Activated B cell treated with CpG ODN at 0.5 μM for 24 hours (primary cell): ENCODE measurements around the gene ERLEC1. TPM values are rescaled to one million over a fixed set of nuclear protein-coding genes. Genes with fewer than 3 reads are reported as not detected.

Experiments
- ATAC-seq: fragments of 200-7000 bp; cut with Tn5 transposase; one replicate; pipeline ENCODE4 v1.10.0; 2021; ENCODE audit warnings: low read depth, mild to moderate bottlenecking, moderate library complexity
- CTCF ChIA-PET: fragments of 350-600 bp; sonication (Branson Sonifier 250); formaldehyde crosslinking; loops from one replicate; lab custom pipeline; 2021; ENCODE audit warnings: antibody characterized with exemption; lab: Charles Lee
- POLR2A ChIA-PET: fragments of 350-600 bp; sonication (Branson Sonifier 250); formaldehyde crosslinking; loops from one replicate; lab custom pipeline; 2021; ENCODE audit warnings: antibody characterized with exemption; lab: Charles Lee
- DNase-seq: peaks from one replicate; pipeline ENCODE4 v3.0.0; 2022
- H3K27ac Mint-ChIP-seq: one replicate; pipeline ENCODE4 v1.8.0; 2020; ENCODE audit warnings: mixed read lengths
- H3K27me3 Mint-ChIP-seq: one replicate; pipeline ENCODE4 v1.8.0; 2021; ENCODE audit warnings: mixed read lengths
- H3K36me3 Mint-ChIP-seq: one replicate; pipeline ENCODE4 v1.8.0; 2021; ENCODE audit warnings: low read depth, mixed read lengths
- H3K4me1 Mint-ChIP-seq: one replicate; pipeline ENCODE4 v1.8.0; 2021; ENCODE audit warnings: mixed read lengths
- H3K4me3 Mint-ChIP-seq: one replicate; pipeline ENCODE4 v1.8.0; 2020; ENCODE audit warnings: mild to moderate bottlenecking, mixed read lengths
- H3K9me3 Mint-ChIP-seq: one replicate; pipeline ENCODE4 v1.8.0; 2020; ENCODE audit warnings: mixed read lengths
- intact Hi-C: fragments of 100-400 bp; cut with micrococcal nuclease; formaldehyde crosslinking; loops from one replicate; pipeline ENCODE4 v1.15.1; 2024
- total RNA-seq: library from RNA; stranded (reverse); gene quantifications from 2 replicates; pipeline ENCODE4 v1.2.3, GENCODE V29; 2022
- TF ChIP-seq, protein P1 (sequence below): fragments of 200-600 bp; IDR thresholded peaks from one replicate; pipeline ENCODE4 v1.8.0; 2022; ENCODE audit warnings: antibody characterized with exemption, mild to moderate bottlenecking

Gene ERLEC1
- total RNA-seq, 1 donor from 2014 or later, result 16.8 TPM

DNA sequence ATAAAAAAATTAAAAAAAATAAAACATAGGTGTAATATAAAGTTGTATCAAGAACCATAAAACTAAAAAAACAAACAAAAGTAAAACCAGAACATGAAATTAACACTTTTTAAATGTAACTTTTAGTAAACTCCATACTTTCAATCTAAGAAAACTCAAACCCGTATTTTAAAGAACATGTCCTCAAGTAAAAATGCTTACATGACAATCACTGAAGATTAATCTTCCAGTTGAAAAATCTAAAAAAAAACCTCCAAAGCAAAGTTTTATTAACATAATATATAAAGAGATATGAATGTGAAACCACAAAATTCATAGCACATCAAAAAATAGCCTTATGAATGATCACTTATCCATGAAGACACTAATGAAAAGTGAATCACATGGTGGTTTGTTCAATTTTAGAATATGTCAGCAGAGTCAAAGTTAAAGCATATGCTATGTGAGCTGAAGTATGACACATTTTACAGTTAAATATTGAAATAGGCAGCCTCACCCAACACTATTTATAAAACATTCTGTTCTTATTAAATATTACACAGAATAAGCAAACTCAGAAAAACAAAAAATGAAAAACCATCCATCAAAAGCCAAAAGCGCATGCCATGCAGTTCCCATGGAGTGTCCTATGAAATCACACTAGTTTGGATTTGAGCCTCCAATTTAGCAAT is 42.3 kb upstream of the ERLEC1 start:
- Mint-ChIP-seq H3K4me3 (no peak overlapping the region), H3K27me3 (no peaks in the 10 kb centered on the region), H3K36me3 (peaks cover 50% of the 10 kb centered on the region), H3K27ac (no peak overlapping the region), H3K4me1 (no peaks in the 10 kb centered on the region), H3K9me3 (no peaks in the 10 kb centered on the region)
- no peak for DNase-seq
- ATAC-seq, result no peak
- TF ChIP-seq, protein P1, sequence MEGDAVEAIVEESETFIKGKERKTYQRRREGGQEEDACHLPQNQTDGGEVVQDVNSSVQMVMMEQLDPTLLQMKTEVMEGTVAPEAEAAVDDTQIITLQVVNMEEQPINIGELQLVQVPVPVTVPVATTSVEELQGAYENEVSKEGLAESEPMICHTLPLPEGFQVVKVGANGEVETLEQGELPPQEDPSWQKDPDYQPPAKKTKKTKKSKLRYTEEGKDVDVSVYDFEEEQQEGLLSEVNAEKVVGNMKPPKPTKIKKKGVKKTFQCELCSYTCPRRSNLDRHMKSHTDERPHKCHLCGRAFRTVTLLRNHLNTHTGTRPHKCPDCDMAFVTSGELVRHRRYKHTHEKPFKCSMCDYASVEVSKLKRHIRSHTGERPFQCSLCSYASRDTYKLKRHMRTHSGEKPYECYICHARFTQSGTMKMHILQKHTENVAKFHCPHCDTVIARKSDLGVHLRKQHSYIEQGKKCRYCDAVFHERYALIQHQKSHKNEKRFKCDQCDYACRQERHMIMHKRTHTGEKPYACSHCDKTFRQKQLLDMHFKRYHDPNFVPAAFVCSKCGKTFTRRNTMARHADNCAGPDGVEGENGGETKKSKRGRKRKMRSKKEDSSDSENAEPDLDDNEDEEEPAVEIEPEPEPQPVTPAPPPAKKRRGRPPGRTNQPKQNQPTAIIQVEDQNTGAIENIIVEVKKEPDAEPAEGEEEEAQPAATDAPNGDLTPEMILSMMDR, result no peak
- intact Hi-C loops, result no loop called here
- POLR2A ChIA-PET, result interaction anchor here (0.6 kb wide), 1 partner anchor 47 kb away, joined by 5 read pairs; no protein-coding TSS in a partner anchor
- CTCF ChIA-PET, result no interaction called here

DNA sequence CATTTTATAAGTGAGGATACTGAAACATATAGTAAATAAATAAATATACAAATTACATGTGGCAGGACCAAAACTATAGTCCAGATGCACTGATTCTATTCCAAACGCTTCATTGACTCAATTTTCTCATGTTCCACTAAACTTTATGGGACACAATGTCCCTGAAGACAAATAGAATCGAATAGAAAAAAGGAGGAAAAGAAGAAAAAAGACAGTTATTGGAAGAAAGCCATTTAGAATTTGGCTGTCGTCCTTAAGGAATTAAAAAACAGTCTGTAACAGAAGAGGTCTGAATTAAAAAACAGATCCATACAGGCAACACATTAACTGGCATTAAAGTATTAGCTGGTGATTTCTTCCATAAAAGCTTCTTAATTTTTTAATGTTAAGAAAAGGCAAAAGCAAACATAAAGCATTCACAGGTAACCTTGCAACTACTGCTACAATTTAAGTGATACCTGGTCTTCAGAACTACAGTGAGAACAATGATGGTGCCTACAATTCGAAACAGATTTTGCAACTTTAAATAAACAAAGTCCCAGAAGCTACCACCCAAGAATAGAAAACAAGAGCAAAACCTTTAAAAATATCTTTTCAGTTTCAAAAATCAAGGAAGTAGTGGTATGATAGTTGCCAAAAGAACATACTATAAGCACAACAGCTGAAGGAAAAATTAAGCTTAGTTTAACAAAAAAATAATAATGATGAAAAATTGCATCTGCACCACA is 36.6 kb upstream of the ERLEC1 start:
- ChIA-PET CTCF (no interaction called here), POLR2A (interaction anchor here (0.8 kb wide), 1 partner anchor 37 kb away, joined by 3 read pairs; the partner anchor contains the start of gene ERLEC1)
- TF ChIP-seq, protein P1, result no peak
- ATAC-seq, result no peak
- Mint-ChIP-seq H3K27ac (no peak overlapping the region), H3K4me1 (peaks cover 3% of the 10 kb centered on the region), H3K36me3 (peaks cover 45% of the 10 kb centered on the region), H3K9me3 (no peaks in the 10 kb centered on the region), H3K27me3 (no peaks in the 10 kb centered on the region), H3K4me3 (no peak overlapping the region)
- intact Hi-C loops, result no loop called here
- no peak for DNase-seq

DNA sequence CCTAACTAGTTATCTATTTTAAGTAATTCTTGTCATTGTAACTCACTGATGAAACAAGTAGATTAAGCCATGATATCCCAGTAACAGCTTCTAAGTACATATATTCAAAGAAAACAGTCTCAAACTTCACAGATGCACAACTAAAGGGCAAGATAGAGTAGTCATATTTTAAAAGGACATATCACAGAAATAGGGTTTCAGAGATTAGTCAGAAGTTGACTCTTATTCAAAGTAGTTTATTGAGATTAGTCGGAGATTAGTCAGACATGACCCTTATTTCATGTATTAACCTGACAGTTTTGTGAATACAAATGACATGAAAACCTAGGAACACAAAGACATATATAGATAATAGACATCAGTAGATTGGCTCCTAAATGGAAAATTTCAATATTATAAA is 35.1 kb upstream of the ERLEC1 start:
- H3K27me3 Mint-ChIP-seq, result no peaks in the 10 kb centered on the region
- H3K4me1 Mint-ChIP-seq, result peaks cover 3% of the 10 kb centered on the region
- CTCF ChIA-PET, result interaction anchor here (0.6 to 1.2 kb wide), 2 partner anchors 16 to 39 kb away, joined by 4 to 5 read pairs; partner anchors contain the start of gene CHAC2
- intact Hi-C loops, result no loop called here
- no peaks in the 10 kb centered on the region for H3K9me3 Mint-ChIP-seq
- POLR2A ChIA-PET, result no interaction called here
- TF ChIP-seq, protein P1, result no peak
- peaks cover 46% of the 10 kb centered on the region for H3K36me3 Mint-ChIP-seq
- DNase-seq (no peak), ATAC-seq (peak; percentile 52)
- no peak overlapping the region for H3K4me3 Mint-ChIP-seq
- no peak overlapping the region for H3K27ac Mint-ChIP-seq

DNA sequence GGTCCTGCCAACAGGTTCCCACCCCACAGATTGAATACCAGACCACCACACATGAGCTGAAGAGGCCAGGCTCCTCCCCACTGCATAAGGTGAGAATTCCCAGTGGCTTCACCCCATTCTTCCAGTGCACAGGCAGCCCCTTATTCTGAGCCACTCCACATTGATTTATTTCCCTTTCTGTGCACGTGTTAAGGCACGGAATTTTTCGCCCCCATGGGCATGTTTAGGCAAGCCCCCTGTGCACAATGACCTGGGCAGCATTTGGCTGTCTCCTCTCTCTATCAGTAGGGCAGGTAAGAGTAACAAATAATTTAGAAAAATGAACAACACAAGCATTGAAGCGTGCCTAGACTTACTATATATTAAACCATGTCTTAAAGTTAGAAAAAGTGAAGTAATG is 34.5 kb upstream of the ERLEC1 start:
- ATAC-seq, result no peak

More for the DNA sequence above, 34.5 kb upstream of the ERLEC1 start:
- POLR2A ChIA-PET, result no interaction called here
- Mint-ChIP-seq H3K27ac (no peak overlapping the region), H3K4me3 (no peak overlapping the region), H3K4me1 (peaks cover 3% of the 10 kb centered on the region), H3K9me3 (no peaks in the 10 kb centered on the region), H3K36me3 (peaks cover 48% of the 10 kb centered on the region), H3K27me3 (no peaks in the 10 kb centered on the region)
- CTCF ChIA-PET, result interaction anchor here (0.6 to 1.2 kb wide), 2 partner anchors 15 to 40 kb away, joined by 4 to 5 read pairs; partner anchors contain the start of gene CHAC2
- intact Hi-C loops, result no loop called here
- TF ChIP-seq, protein P1, result no peak
- DNase-seq, result no peak
